HepG2 (cell line): ENCODE data around the gene PLCXD1. TPM values are rescaled to one million over a fixed set of nuclear protein-coding genes. Genes with fewer than 3 reads are reported as not detected.
A peak's percentile ranks its signal among the peaks of the same experiment; 100 is the strongest.

Experiments used
- ARNT ChIP-seq: fragments of 450-650 bp; IDR thresholded peaks from 2 replicates; pipeline ENCODE4 v1.6.1; 2017
- CREM ChIP-seq, 2 experiments: sonication (generic) in 1 of 2; formaldehyde crosslinking in 1 of 2; IDR thresholded peaks; 2 replicates each; pipeline versions ENCODE4 v1.4.0 to v1.6.1; 2016 to 2020; ENCODE audit warnings: antibody characterized with exemption in 1 of 2, mild to moderate bottlenecking in 1 of 2, missing genetic modification reagents in 1 of 2
- EP300 ChIP-seq, 3 experiments: sonication (generic) in 1 of 3; formaldehyde crosslinking in 1 of 3; IDR thresholded peaks; 2 replicates each; pipeline versions ENCODE4 v1.5.1 to v1.6.1; 2011 to 2020; ENCODE audit warnings: low read depth in 2 of 3, low read length in 2 of 3, borderline replicate concordance in 1 of 3, improper control_type of control experiment in 1 of 3, mild to moderate bottlenecking in 1 of 3, missing genetic modification reagents in 1 of 3, moderate library complexity in 1 of 3
- HOXA3 ChIP-seq: sonication (generic); formaldehyde crosslinking; IDR thresholded peaks from 2 replicates; pipeline ENCODE4 v1.5.0; 2020; ENCODE audit warnings: missing genetic modification reagents
- KDM2A ChIP-seq: sonication (generic); formaldehyde crosslinking; IDR thresholded peaks from 2 replicates; pipeline ENCODE4 v1.4.0; 2020; ENCODE audit warnings: low read depth, missing genetic modification reagents, borderline replicate concordance
- RCOR2 ChIP-seq: IDR thresholded peaks from 2 replicates; pipeline ENCODE4 v1.6.1; 2016; ENCODE audit warnings: missing biosample characterization, missing genetic modification reagents
- SMYD3 ChIP-seq: sonication (generic); formaldehyde crosslinking; IDR thresholded peaks from 2 replicates; pipeline ENCODE4 v1.8.1; 2023; ENCODE audit warnings: mild to moderate bottlenecking, missing genetic modification reagents
- TFAP4 ChIP-seq: sonication (generic); IDR thresholded peaks from 2 replicates; pipeline ENCODE4 v1.6.1; 2016; ENCODE audit warnings: low read depth, borderline replicate concordance
- ZMAT3 ChIP-seq: sonication (generic); formaldehyde crosslinking; conservative IDR thresholded peaks from 2 replicates; pipeline ENCODE4 v1.7.0; 2021; ENCODE audit warnings: missing genetic modification reagents
- ZNF260 ChIP-seq: sonication (generic); formaldehyde crosslinking; IDR thresholded peaks from 2 replicates; pipeline ENCODE4 v1.4.0; 2020; ENCODE audit warnings: missing genetic modification reagents, low read depth, mild to moderate bottlenecking, borderline replicate concordance
- ZNF264 ChIP-seq: sonication (generic); formaldehyde crosslinking; IDR thresholded peaks from 2 replicates; pipeline ENCODE4 v1.4.0; 2020; ENCODE audit warnings: missing genetic modification reagents
- ZNF317 ChIP-seq: sonication (generic); formaldehyde crosslinking; IDR thresholded peaks from 2 replicates; pipeline ENCODE4 v1.5.0; 2020; ENCODE audit warnings: mild to moderate bottlenecking, missing genetic modification reagents
- ZNF576 ChIP-seq: sonication (generic); formaldehyde crosslinking; IDR thresholded peaks from 2 replicates; pipeline ENCODE4 v1.4.0; 2020; ENCODE audit warnings: mild to moderate bottlenecking, missing genetic modification reagents
- polyA plus RNA-seq, 8 experiments: library from polyadenylated mRNA; depleted of rRNA in 3 of 8; stranded (reverse) in 7 of 8; unstranded in 1 of 8; fragments of >200 nt; fragmentation: Illumina TruSeq in 4 of 8; extraction: Trizol in 4 of 8; gene quantifications; 2 replicates each; pipeline versions ENCODE4 v1.2.1 to v1.2.3, GENCODE V29; 2011 to 2016; ENCODE audit warnings: low read depth in 4 of 8, missing spikeins in 1 of 8, mixed read lengths in 1 of 8; ENCODE audit not compliant: insufficient read depth in 1 of 8
- total RNA-seq, 5 experiments: library from RNA; depleted of rRNA; stranded (reverse); fragments of >200 nt; fragmentation: Illumina TruSeq; extraction: Trizol; gene quantifications; 2 replicates each; pipeline ENCODE4 v1.2.3, GENCODE V29; 2016; ENCODE audit warnings: low read depth in 1 of 5
- TF ChIP-seq, protein P1 (sequence below): sonication (generic); formaldehyde crosslinking; IDR thresholded peaks from 2 replicates; pipeline ENCODE4 v1.5.0; 2020; ENCODE audit warnings: mild to moderate bottlenecking, missing genetic modification reagents
- TF ChIP-seq, protein P2 (sequence below): sonication (generic); formaldehyde crosslinking; IDR thresholded peaks from 2 replicates; pipeline ENCODE4 v1.4.0; 2020; ENCODE audit warnings: missing genetic modification reagents, borderline replicate concordance
- TF ChIP-seq, protein P3 (sequence below): sonication (generic); formaldehyde crosslinking; conservative IDR thresholded peaks from 2 replicates; pipeline ENCODE4 v1.4.0; 2020; ENCODE audit warnings: mild to moderate bottlenecking, missing genetic modification reagents, moderate library complexity
- TF ChIP-seq, protein P4 (sequence below): sonication (generic); formaldehyde crosslinking; IDR thresholded peaks from 2 replicates; pipeline ENCODE4 v1.4.0; 2020; ENCODE audit warnings: missing genetic modification reagents

The PLCXD1 gene
- total and polyA plus RNA-seq, 2 of the 13 experiments (the other 11 are each of a cell fraction or from before 2014, with no cell fraction given) = 87.7 to 153 TPM

- TF ChIP-seq ZNF576 (CRISPR knock-in tag) (no peak), RCOR2 (CRISPR knock-in tag) (0 out of 2 replicates have a peak, but pooled peaks have one; percentile 19), CREM (IDR thresholded peaks at IDR 0.05) (peak; percentile 54; the same call in 1 of the 2 replicates), CREM (CRISPR knock-in tag; IDR thresholded peaks at IDR 0.05) (no peak), TFAP4 (peak; percentile 33; the same call in 1 of the 2 replicates), ZNF317 (CRISPR knock-in tag) (0 out of 2 replicates have a peak, but pooled peaks have one; percentile 46), HOXA3 (peak; percentile 42; the same call in 1 of the 2 replicates), KDM2A (CRISPR knock-in tag) (0 out of 2 replicates have a peak, but pooled peaks have one; percentile 36), SMYD3 (CRISPR knock-in tag) (no peak), ZNF260 (no peak), ARNT (no peak), EP300 (IDR thresholded peaks at IDR 0.05; ENCODE audit: low read depth in 2 of 2, low read length in 2 of 2) (peak in 1 of 2 experiments; percentile 85; a peak in 2 of 4 replicates), EP300 (CRISPR knock-in tag; IDR thresholded peaks at IDR 0.05; ENCODE audit: borderline replicate concordance) (no peak), ZMAT3 (CRISPR knock-in tag) (0 out of 2 replicates have a peak, but pooled peaks have one; percentile 48), ZNF264 (no peak)
- TF ChIP-seq, protein P1, sequence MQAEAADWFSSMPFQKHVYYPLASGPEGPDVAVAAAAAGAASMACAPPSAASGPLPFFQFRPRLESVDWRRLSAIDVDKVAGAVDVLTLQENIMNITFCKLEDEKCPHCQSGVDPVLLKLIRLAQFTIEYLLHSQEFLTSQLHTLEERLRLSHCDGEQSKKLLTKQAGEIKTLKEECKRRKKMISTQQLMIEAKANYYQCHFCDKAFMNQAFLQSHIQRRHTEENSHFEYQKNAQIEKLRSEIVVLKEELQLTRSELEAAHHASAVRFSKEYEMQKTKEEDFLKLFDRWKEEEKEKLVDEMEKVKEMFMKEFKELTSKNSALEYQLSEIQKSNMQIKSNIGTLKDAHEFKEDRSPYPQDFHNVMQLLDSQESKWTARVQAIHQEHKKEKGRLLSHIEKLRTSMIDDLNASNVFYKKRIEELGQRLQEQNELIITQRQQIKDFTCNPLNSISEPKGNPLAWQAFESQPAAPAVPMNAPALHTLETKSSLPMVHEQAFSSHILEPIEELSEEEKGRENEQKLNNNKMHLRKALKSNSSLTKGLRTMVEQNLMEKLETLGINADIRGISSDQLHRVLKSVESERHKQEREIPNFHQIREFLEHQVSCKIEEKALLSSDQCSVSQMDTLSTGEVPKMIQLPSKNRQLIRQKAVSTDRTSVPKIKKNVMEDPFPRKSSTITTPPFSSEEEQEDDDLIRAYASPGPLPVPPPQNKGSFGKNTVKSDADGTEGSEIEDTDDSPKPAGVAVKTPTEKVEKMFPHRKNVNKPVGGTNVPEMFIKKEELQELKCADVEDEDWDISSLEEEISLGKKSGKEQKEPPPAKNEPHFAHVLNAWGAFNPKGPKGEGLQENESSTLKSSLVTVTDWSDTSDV = no peak
- TF ChIP-seq, protein P2, sequence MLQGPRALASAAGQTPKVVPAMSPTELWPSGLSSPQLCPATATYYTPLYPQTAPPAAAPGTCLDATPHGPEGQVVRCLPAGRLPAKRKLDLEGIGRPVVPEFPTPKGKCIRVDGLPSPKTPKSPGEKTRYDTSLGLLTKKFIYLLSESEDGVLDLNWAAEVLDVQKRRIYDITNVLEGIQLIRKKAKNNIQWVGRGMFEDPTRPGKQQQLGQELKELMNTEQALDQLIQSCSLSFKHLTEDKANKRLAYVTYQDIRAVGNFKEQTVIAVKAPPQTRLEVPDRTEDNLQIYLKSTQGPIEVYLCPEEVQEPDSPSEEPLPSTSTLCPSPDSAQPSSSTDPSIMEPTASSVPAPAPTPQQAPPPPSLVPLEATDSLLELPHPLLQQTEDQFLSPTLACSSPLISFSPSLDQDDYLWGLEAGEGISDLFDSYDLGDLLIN = no peak
- TF ChIP-seq, protein P3, sequence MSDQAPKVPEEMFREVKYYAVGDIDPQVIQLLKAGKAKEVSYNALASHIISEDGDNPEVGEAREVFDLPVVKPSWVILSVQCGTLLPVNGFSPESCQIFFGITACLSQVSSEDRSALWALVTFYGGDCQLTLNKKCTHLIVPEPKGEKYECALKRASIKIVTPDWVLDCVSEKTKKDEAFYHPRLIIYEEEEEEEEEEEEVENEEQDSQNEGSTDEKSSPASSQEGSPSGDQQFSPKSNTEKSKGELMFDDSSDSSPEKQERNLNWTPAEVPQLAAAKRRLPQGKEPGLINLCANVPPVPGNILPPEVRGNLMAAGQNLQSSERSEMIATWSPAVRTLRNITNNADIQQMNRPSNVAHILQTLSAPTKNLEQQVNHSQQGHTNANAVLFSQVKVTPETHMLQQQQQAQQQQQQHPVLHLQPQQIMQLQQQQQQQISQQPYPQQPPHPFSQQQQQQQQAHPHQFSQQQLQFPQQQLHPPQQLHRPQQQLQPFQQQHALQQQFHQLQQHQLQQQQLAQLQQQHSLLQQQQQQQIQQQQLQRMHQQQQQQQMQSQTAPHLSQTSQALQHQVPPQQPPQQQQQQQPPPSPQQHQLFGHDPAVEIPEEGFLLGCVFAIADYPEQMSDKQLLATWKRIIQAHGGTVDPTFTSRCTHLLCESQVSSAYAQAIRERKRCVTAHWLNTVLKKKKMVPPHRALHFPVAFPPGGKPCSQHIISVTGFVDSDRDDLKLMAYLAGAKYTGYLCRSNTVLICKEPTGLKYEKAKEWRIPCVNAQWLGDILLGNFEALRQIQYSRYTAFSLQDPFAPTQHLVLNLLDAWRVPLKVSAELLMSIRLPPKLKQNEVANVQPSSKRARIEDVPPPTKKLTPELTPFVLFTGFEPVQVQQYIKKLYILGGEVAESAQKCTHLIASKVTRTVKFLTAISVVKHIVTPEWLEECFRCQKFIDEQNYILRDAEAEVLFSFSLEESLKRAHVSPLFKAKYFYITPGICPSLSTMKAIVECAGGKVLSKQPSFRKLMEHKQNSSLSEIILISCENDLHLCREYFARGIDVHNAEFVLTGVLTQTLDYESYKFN (CRISPR knock-in tag) = peak; percentile 88
- TF ChIP-seq, protein P4, sequence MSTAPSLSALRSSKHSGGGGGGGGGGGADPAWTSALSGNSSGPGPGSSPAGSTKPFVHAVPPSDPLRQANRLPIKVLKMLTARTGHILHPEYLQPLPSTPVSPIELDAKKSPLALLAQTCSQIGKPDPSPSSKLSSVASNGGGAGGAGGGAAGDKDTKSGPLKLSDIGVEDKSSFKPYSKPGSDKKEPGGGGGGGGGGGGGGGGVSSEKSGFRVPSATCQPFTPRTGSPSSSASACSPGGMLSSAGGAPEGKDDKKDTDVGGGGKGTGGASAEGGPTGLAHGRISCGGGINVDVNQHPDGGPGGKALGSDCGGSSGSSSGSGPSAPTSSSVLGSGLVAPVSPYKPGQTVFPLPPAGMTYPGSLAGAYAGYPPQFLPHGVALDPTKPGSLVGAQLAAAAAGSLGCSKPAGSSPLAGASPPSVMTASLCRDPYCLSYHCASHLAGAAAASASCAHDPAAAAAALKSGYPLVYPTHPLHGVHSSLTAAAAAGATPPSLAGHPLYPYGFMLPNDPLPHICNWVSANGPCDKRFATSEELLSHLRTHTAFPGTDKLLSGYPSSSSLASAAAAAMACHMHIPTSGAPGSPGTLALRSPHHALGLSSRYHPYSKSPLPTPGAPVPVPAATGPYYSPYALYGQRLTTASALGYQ = peak; percentile 72; the same call in 1 of the 2 replicates
Observed at GRCh38 chrX:262381-262909, 18.7 kb upstream of the PLCXD1 start (continued).
